Measurements from ENCODE around the gene PCOLCE2. TPM values are rescaled to one million over a fixed set of nuclear protein-coding genes. Genes with fewer than 3 reads are reported as not detected.
"Not testable (repeated sequence)": the region's sequence is repeated elsewhere in the genome, so short reads cannot be mapped to it uniquely, and the experiment has no call there.

Gene PCOLCE2
- polyA plus RNA-seq, 1 donor (not counting 4 experiments of a cell fraction or from before 2014, with no cell fraction given), result 2.4 TPM

GRCh38 chr3:142884531-142884930 lies 4.4 kb downstream of the PCOLCE2 start:
- Histone ChIP-seq H4K20me1 (ENCODE audit: control insufficient read depth, extremely low read depth, insufficient read depth, low read length) (no peaks in the 10 kb centered on the region), H2AFZ (ENCODE audit: control insufficient read depth, low read length) (no peak overlapping the region), H3K4me1 (ENCODE audit: control insufficient read depth, extremely low read depth, insufficient read depth, low read length) (peaks cover 11% of the 10 kb centered on the region), H3K4me2 (ENCODE audit: control insufficient read depth, extremely low read depth, insufficient read depth, low read depth, low read length) (no peak overlapping the region), H3K9me1 (ENCODE audit: control insufficient read depth, extremely low read depth, insufficient read depth, low read length) (no peaks in the 10 kb centered on the region), H3K27ac (ENCODE audit: control insufficient read depth, insufficient read depth, low read length) (no peak overlapping the region), H3K27me3 (ENCODE audit: control insufficient read depth, extremely low read depth, insufficient read depth, low read length) (peaks cover 6% of the 10 kb centered on the region), H3K4me3 (ENCODE audit: control insufficient read depth in 2 of 3, extremely low read depth in 1 of 3, insufficient read depth in 2 of 3, low read depth in 1 of 3, low read length in 3 of 3) (no peak overlapping the region), H3K9ac (ENCODE audit: control insufficient read depth, extremely low read depth, insufficient read depth, low read length) (no peak overlapping the region), H3K9me3 (ENCODE audit: control insufficient read depth, low read depth, low read length) (no peaks in the 10 kb centered on the region), H3K79me2 (ENCODE audit: control insufficient read depth, insufficient read depth, low read length) (no peaks in the 10 kb centered on the region), H3K36me3 (ENCODE audit: control insufficient read depth in 2 of 2, extremely low read depth in 1 of 2, insufficient read depth in 2 of 2, low read length in 2 of 2) (no peaks in the 10 kb centered on the region)
- no peak for DNase-seq (ENCODE audit: low read depth, low spot score)
- dilution Hi-C loops (cut with MboI; ENCODE audit: extremely low pct_ligation_motif_present, low sequenced_read_pairs), result no loop called here
- FAIRE-seq, result no peak
- no peak for TF ChIP-seq CTCF (optimal IDR thresholded peaks at IDR 0.05 in 1 of 3, IDR thresholded peaks at IDR 0.05 in 1 of 3, conservative IDR thresholded peaks at IDR 0.05 in 1 of 3; ENCODE audit: extremely low read depth in 1 of 3, insufficient read depth in 2 of 3, low read length in 3 of 3)
- TF ChIP-seq EZH2 (IDR thresholded peaks at IDR 0.05; ENCODE audit: low read length), result no peak

GRCh38 chr3:142883534-142883933 lies 5.3 kb downstream of the PCOLCE2 start:
- H3K9ac ChIP-seq (ENCODE audit: control insufficient read depth, extremely low read depth, insufficient read depth, low read length); H3K36me3 ChIP-seq (ENCODE audit: control insufficient read depth in 2 of 2, extremely low read depth in 1 of 2, insufficient read depth in 2 of 2, low read length in 2 of 2); H3K4me1 ChIP-seq (ENCODE audit: control insufficient read depth, extremely low read depth, insufficient read depth, low read length); dilution Hi-C loops (cut with MboI; ENCODE audit: extremely low pct_ligation_motif_present, low sequenced_read_pairs); FAIRE-seq; H3K4me3 ChIP-seq (ENCODE audit: control insufficient read depth in 2 of 3, extremely low read depth in 1 of 3, insufficient read depth in 2 of 3, low read depth in 1 of 3, low read length in 3 of 3); H2AFZ ChIP-seq (ENCODE audit: control insufficient read depth, low read length); H4K20me1 ChIP-seq (ENCODE audit: control insufficient read depth, extremely low read depth, insufficient read depth, low read length); H3K79me2 ChIP-seq (ENCODE audit: control insufficient read depth, insufficient read depth, low read length); H3K27ac ChIP-seq (ENCODE audit: control insufficient read depth, insufficient read depth, low read length); DNase-seq (ENCODE audit: low read depth, low spot score); H3K9me1 ChIP-seq (ENCODE audit: control insufficient read depth, extremely low read depth, insufficient read depth, low read length); H3K27me3 ChIP-seq (ENCODE audit: control insufficient read depth, extremely low read depth, insufficient read depth, low read length); H3K4me2 ChIP-seq (ENCODE audit: control insufficient read depth, extremely low read depth, insufficient read depth, low read depth, low read length); H3K9me3 ChIP-seq (ENCODE audit: control insufficient read depth, low read depth, low read length): not testable (repeated sequence)
